HepG2 (cell line): ENCODE data around the gene NFKB2. TPM values are rescaled to one million over a fixed set of nuclear protein-coding genes. Genes with fewer than 3 reads are reported as not detected.

ENCODE experiments used
- AKAP8 ChIP-seq: sonication (generic); formaldehyde crosslinking; IDR thresholded peaks from 2 replicates; pipeline ENCODE4 v1.5.1; 2020; ENCODE audit warnings: mild to moderate bottlenecking, missing genetic modification reagents
- ARNT2 ChIP-seq: sonication (generic); formaldehyde crosslinking; IDR thresholded peaks from 2 replicates; pipeline ENCODE4 v1.8.0; 2022; ENCODE audit warnings: mild to moderate bottlenecking, low read depth, missing genetic modification reagents, moderate library complexity
- DMAP1 ChIP-seq: IDR thresholded peaks from 2 replicates; pipeline ENCODE4 v1.6.1; 2016
- DRAP1 ChIP-seq: IDR thresholded peaks from 2 replicates; pipeline ENCODE4 v1.6.1; 2016; ENCODE audit warnings: missing genetic modification reagents, missing compliant biosample characterization
- FLYWCH1 ChIP-seq: sonication (generic); formaldehyde crosslinking; IDR thresholded peaks from 2 replicates; pipeline ENCODE4 v1.8.1; 2023; ENCODE audit warnings: mild to moderate bottlenecking, missing genetic modification reagents
- GPBP1L1 ChIP-seq: sonication (generic); formaldehyde crosslinking; IDR thresholded peaks from 2 replicates; pipeline ENCODE4 v1.5.0; 2020; ENCODE audit warnings: mild to moderate bottlenecking, missing genetic modification reagents
- HIC2 ChIP-seq: sonication (generic); formaldehyde crosslinking; IDR thresholded peaks from 2 replicates; pipeline ENCODE4 v1.9.0; 2022; ENCODE audit warnings: low read depth, missing genetic modification reagents
- IRX3 ChIP-seq: sonication (generic); formaldehyde crosslinking; IDR thresholded peaks from 2 replicates; pipeline ENCODE4 v1.8.1; 2023; ENCODE audit warnings: mild to moderate bottlenecking, low read depth, missing genetic modification reagents, borderline replicate concordance
- KLF12 ChIP-seq: sonication (generic); formaldehyde crosslinking; IDR thresholded peaks from 2 replicates; pipeline ENCODE4 v1.4.0; 2020; ENCODE audit warnings: missing genetic modification reagents, borderline replicate concordance
- MIER2 ChIP-seq: IDR thresholded peaks from 2 replicates; pipeline ENCODE4 v1.6.1; 2016; ENCODE audit warnings: missing biosample characterization, missing genetic modification reagents
- MXI1 ChIP-seq: IDR thresholded peaks from 3 replicates; pipeline ENCODE4 v1.6.1; 2012; ENCODE audit warnings: low read depth, low read length, inconsistent platforms, borderline replicate concordance
- SALL2 ChIP-seq: sonication (generic); formaldehyde crosslinking; IDR thresholded peaks from 2 replicates; pipeline ENCODE4 v1.8.1; 2023; ENCODE audit warnings: mild to moderate bottlenecking, missing genetic modification reagents, inconsistent platforms
- SATB2 ChIP-seq: sonication (generic); formaldehyde crosslinking; IDR thresholded peaks from 2 replicates; pipeline ENCODE4 v1.5.0; 2020; ENCODE audit warnings: missing genetic modification reagents
- SMAD3 ChIP-seq: sonication (generic); formaldehyde crosslinking; IDR thresholded peaks from 2 replicates; pipeline ENCODE4 v1.4.0; 2020; ENCODE audit warnings: missing genetic modification reagents
- SP1 ChIP-seq, 2 experiments: fragments of 450-650 bp in 1 of 2; sonication (generic) in 1 of 2; formaldehyde crosslinking in 1 of 2; IDR thresholded peaks; 2 replicates each; pipeline versions ENCODE4 v1.4.0 to v1.6.1; 2016 to 2020; ENCODE audit warnings: missing genetic modification reagents in 1 of 2
- TGIF2 ChIP-seq: IDR thresholded peaks from 2 replicates; pipeline ENCODE4 v1.6.1; 2016; ENCODE audit warnings: control low read depth, missing compliant biosample characterization
- ZNF180 ChIP-seq: sonication (generic); formaldehyde crosslinking; IDR thresholded peaks from 2 replicates; pipeline ENCODE4 v1.4.0; 2020; ENCODE audit warnings: low read depth, missing genetic modification reagents, borderline replicate concordance
- ZNF234 ChIP-seq: sonication (generic); formaldehyde crosslinking; conservative IDR thresholded peaks from 2 replicates; pipeline ENCODE4 v1.5.1; 2020; ENCODE audit warnings: mild to moderate bottlenecking, missing genetic modification reagents
- ZNF431 ChIP-seq: sonication (generic); formaldehyde crosslinking; IDR thresholded peaks from 2 replicates; pipeline ENCODE4 v1.9.0; 2022; ENCODE audit warnings: missing genetic modification reagents, low read depth, mild to moderate bottlenecking, borderline replicate concordance
- ZNF563 ChIP-seq: sonication (generic); formaldehyde crosslinking; IDR thresholded peaks from 2 replicates; pipeline ENCODE4 v1.8.0; 2022; ENCODE audit warnings: mild to moderate bottlenecking, moderate library complexity, missing genetic modification reagents
- ZNF639 ChIP-seq: conservative IDR thresholded peaks from 2 replicates; pipeline ENCODE4 v1.6.1; 2018; ENCODE audit warnings: missing genetic modification reagents
- ZNF660 ChIP-seq: sonication (generic); formaldehyde crosslinking; IDR thresholded peaks from 2 replicates; pipeline ENCODE4 v1.5.1; 2020; ENCODE audit warnings: mild to moderate bottlenecking, low read depth, missing genetic modification reagents, borderline replicate concordance
- ZNF749 ChIP-seq: sonication (generic); formaldehyde crosslinking; IDR thresholded peaks from 2 replicates; pipeline ENCODE4 v1.8.0; 2022; ENCODE audit warnings: mild to moderate bottlenecking, missing genetic modification reagents, moderate library complexity, borderline replicate concordance
- ZNF768 ChIP-seq: sonication (generic); formaldehyde crosslinking; IDR thresholded peaks from 2 replicates; pipeline ENCODE4 v1.4.0; 2020; ENCODE audit warnings: missing genetic modification reagents
- ZNF879 ChIP-seq: sonication (generic); formaldehyde crosslinking; IDR thresholded peaks from 2 replicates; pipeline ENCODE4 v1.8.1; 2023; ENCODE audit warnings: missing genetic modification reagents
- polyA plus RNA-seq, 8 experiments: library from polyadenylated mRNA; depleted of rRNA in 3 of 8; stranded (reverse) in 7 of 8; unstranded in 1 of 8; fragments of >200 nt; fragmentation: Illumina TruSeq in 4 of 8; extraction: Trizol in 4 of 8; gene quantifications; 2 replicates each; pipeline versions ENCODE4 v1.2.1 to v1.2.3, GENCODE V29; 2011 to 2016; ENCODE audit warnings: low read depth in 4 of 8, missing spikeins in 1 of 8, mixed read lengths in 1 of 8; ENCODE audit not compliant: insufficient read depth in 1 of 8
- total RNA-seq, 5 experiments: library from RNA; depleted of rRNA; stranded (reverse); fragments of >200 nt; fragmentation: Illumina TruSeq; extraction: Trizol; gene quantifications; 2 replicates each; pipeline ENCODE4 v1.2.3, GENCODE V29; 2016; ENCODE audit warnings: low read depth in 1 of 5

The NFKB2 gene
- total and polyA plus RNA-seq, 2 of the 13 experiments (the other 11 are each of a cell fraction or from before 2014, with no cell fraction given): 7.7 to 12.5 TPM

- no peak for TF ChIP-seq SALL2 (CRISPR knock-in tag)
- TF ChIP-seq DRAP1 (CRISPR knock-in tag): 0 out of 2 replicates have a peak, but pooled peaks have one; percentile 18
- 0 out of 2 replicates have a peak, but pooled peaks have one; percentile 49 for TF ChIP-seq ZNF234 (CRISPR knock-in tag)
- TF ChIP-seq HIC2: no peak; the same call in 1 of the 2 replicates
- no peak for TF ChIP-seq IRX3 (CRISPR knock-in tag)
- TF ChIP-seq KLF12 (CRISPR knock-in tag): peak; percentile 17; the same call in 1 of the 2 replicates
- TF ChIP-seq ZNF768: peak; percentile 65; the same call in 1 of the 2 replicates
- no peak for TF ChIP-seq ZNF639 (CRISPR knock-in tag)
- TF ChIP-seq SP1 (IDR thresholded peaks at IDR 0.05): no peak
- TF ChIP-seq SP1 (CRISPR knock-in tag; IDR thresholded peaks at IDR 0.05): no peak; the same call in 1 of the 2 replicates
- no peak for TF ChIP-seq SATB2
- peak; percentile 83 for TF ChIP-seq AKAP8 (CRISPR knock-in tag)
- TF ChIP-seq ZNF431 (CRISPR knock-in tag): no peak
- TF ChIP-seq ZNF563 (CRISPR knock-in tag): peak; percentile 20; the same call in 1 of the 2 replicates
- TF ChIP-seq GPBP1L1 (CRISPR knock-in tag): no peak
- no peak for TF ChIP-seq ZNF660
- no peak for TF ChIP-seq FLYWCH1
- 0 out of 3 replicates have a peak, but pooled peaks have one; percentile 36 for TF ChIP-seq MXI1
- no peak for TF ChIP-seq SMAD3 (CRISPR knock-in tag)
- TF ChIP-seq ARNT2 (CRISPR knock-in tag): 0 out of 2 replicates have a peak, but pooled peaks have one; percentile 28
- no peak for TF ChIP-seq DMAP1 (CRISPR knock-in tag)
- no peak for TF ChIP-seq ZNF749 (CRISPR knock-in tag)
- TF ChIP-seq MIER2 (CRISPR knock-in tag): no peak
- TF ChIP-seq TGIF2 (CRISPR knock-in tag): no peak
- no peak for TF ChIP-seq ZNF879 (CRISPR knock-in tag)
- TF ChIP-seq ZNF180 (CRISPR knock-in tag): no peak
These were observed 26.4 kb downstream of the NFKB2 start (continued) for GRCh38 chr10:102421757-102422512.
